Effector memory CD4-positive, alpha-beta T cell (primary cell): ENCODE data around the gene PHF14.
"Not testable (repeated sequence)": the region's sequence is repeated elsewhere in the genome, so short reads cannot be mapped to it uniquely, and the experiment has no call there.

ENCODE experiments used
- DNase-seq, 3 donors: peaks; one replicate each; pipeline ENCODE4 v3.0.0-alpha.2; 2020
- H3K27ac ChIP-seq: 2 replicates; pipeline ENCODE4 v1.7.0; 2013; ENCODE audit warnings: mild to moderate bottlenecking, low read length, moderate library complexity; ENCODE audit not compliant: insufficient read depth, poor library complexity, severe bottlenecking
- H3K27me3 ChIP-seq: replicated peaks from 2 replicates; pipeline ENCODE4 v1.7.0; 2013; ENCODE audit warnings: mild to moderate bottlenecking, low read length; ENCODE audit not compliant: insufficient read depth, control insufficient read depth, poor library complexity, severe bottlenecking
- H3K36me3 ChIP-seq: 2 replicates; pipeline ENCODE4 v1.7.0; 2013; ENCODE audit warnings: mild to moderate bottlenecking, low read length, moderate library complexity; ENCODE audit not compliant: control insufficient read depth, insufficient read depth
- H3K4me1 ChIP-seq: 2 replicates; pipeline ENCODE4 v1.7.0; 2013; ENCODE audit warnings: low read length, mild to moderate bottlenecking; ENCODE audit not compliant: control insufficient read depth, insufficient read depth, poor library complexity, severe bottlenecking
- H3K4me3 ChIP-seq: 2 replicates; pipeline ENCODE4 v1.7.0; 2013; ENCODE audit warnings: low read length, low read depth, mild to moderate bottlenecking; ENCODE audit not compliant: insufficient read depth, poor library complexity, severe bottlenecking
- H3K9me3 ChIP-seq: 2 replicates; pipeline ENCODE4 v1.7.0; 2013; ENCODE audit warnings: mild to moderate bottlenecking, low read length, moderate library complexity; ENCODE audit not compliant: control insufficient read depth

Gene PHF14

GRCh38 chr7:10940704-10941355 is 32.8 kb upstream of the PHF14 start:
- Histone ChIP-seq H3K9me3 (no peaks in the 10 kb centered on the region), H3K27me3 (no peaks in the 10 kb centered on the region), H3K36me3 (peaks cover 18% of the 10 kb centered on the region), H3K27ac (peak overlapping the region; percentile 92), H3K4me3 (peak overlapping the region; percentile 67), H3K4me1 (peaks cover 8% of the 10 kb centered on the region)
- peak in 2 of 3 donors; percentile 4 to 15 for DNase-seq

GRCh38 chr7:10950494-10950893 is 23.2 kb upstream of the PHF14 start:
- Histone ChIP-seq H3K27me3 (no peaks in the 10 kb centered on the region), H3K27ac (no peak overlapping the region), H3K4me3 (no peak overlapping the region), H3K9me3 (no peaks in the 10 kb centered on the region), H3K36me3 (no peaks in the 10 kb centered on the region), H3K4me1 (no peaks in the 10 kb centered on the region)
- no peak for DNase-seq

GRCh38 chr7:10950974-10951578 is 22.6 kb upstream of the PHF14 start:
- H3K4me3 ChIP-seq, H3K4me1 ChIP-seq, H3K27ac ChIP-seq, DNase-seq, H3K36me3 ChIP-seq, H3K9me3 ChIP-seq, H3K27me3 ChIP-seq: not testable (repeated sequence)

- Histone ChIP-seq H3K27ac (no peak overlapping the region), H3K9me3 (no peaks in the 10 kb centered on the region), H3K36me3 (no peaks in the 10 kb centered on the region), H3K4me1 (no peaks in the 10 kb centered on the region), H3K27me3 (no peaks in the 10 kb centered on the region), H3K4me3 (no peak overlapping the region)
- no peak for DNase-seq
These were observed 21.1 kb upstream of the PHF14 start for GRCh38 chr7:10952588-10952987.

GRCh38 chr7:10953078-10953750 is 20.5 kb upstream of the PHF14 start:
- H3K9me3 ChIP-seq, H3K27me3 ChIP-seq, H3K36me3 ChIP-seq, H3K4me3 ChIP-seq, H3K4me1 ChIP-seq, DNase-seq, H3K27ac ChIP-seq: not testable (repeated sequence)

- H3K4me1 ChIP-seq, result no peaks in the 10 kb centered on the region
- H3K4me3 ChIP-seq, result no peak overlapping the region
- DNase-seq, result no peak
- no peaks in the 10 kb centered on the region for H3K36me3 ChIP-seq
- H3K27me3 ChIP-seq, result no peaks in the 10 kb centered on the region
- no peaks in the 10 kb centered on the region for H3K9me3 ChIP-seq
- no peak overlapping the region for H3K27ac ChIP-seq
These were observed 17.1 kb upstream of the PHF14 start for GRCh38 chr7:10956528-10956927.

GRCh38 chr7:10960242-10960641 is 13.4 kb upstream of the PHF14 start:
- not testable (repeated sequence) for H3K27ac ChIP-seq, DNase-seq, H3K27me3 ChIP-seq, H3K4me3 ChIP-seq, H3K36me3 ChIP-seq, H3K9me3 ChIP-seq, H3K4me1 ChIP-seq

- H3K36me3 ChIP-seq, H3K27ac ChIP-seq, H3K4me1 ChIP-seq, DNase-seq, H3K9me3 ChIP-seq, H3K27me3 ChIP-seq, H3K4me3 ChIP-seq: not testable (repeated sequence)
These were observed 8.7 kb upstream of the PHF14 start for GRCh38 chr7:10965016-10965415.

- no peak for DNase-seq
- Histone ChIP-seq H3K27ac (no peak overlapping the region), H3K4me1 (peaks cover 9% of the 10 kb centered on the region), H3K27me3 (no peaks in the 10 kb centered on the region), H3K4me3 (no peak overlapping the region), H3K9me3 (no peaks in the 10 kb centered on the region), H3K36me3 (no peaks in the 10 kb centered on the region)
These were observed 1.5 kb upstream of the PHF14 start for GRCh38 chr7:10972174-10972573.
